H1 (cell line): ENCODE data around the gene RTN4RL1. TPM values are rescaled to one million over a fixed set of nuclear protein-coding genes. Genes with fewer than 3 reads are reported as not detected.

Experiments
- CTCF ChIA-PET: fragments of 300-600 bp; sonication (Branson Sonifier 250); formaldehyde crosslinking; loops from one replicate; lab custom pipeline; 2021; ENCODE audit not compliant: partially characterized antibody; lab: Charles Lee
- POLR2A ChIA-PET: fragments of 300-600 bp; sonication (Branson Sonifier 250); formaldehyde crosslinking; loops from one replicate; lab custom pipeline; 2021; ENCODE audit warnings: inconsistent platforms; ENCODE audit not compliant: partially characterized antibody; lab: Charles Lee
- DNase-seq, 2 experiments: peaks; one replicate each; pipeline versions ENCODE4 v3.0.0 to v3.0.0-alpha.2; 2010 to 2022; ENCODE audit warnings: low spot score in 2 of 2, low read depth in 1 of 2, mixed read lengths in 1 of 2
- FAIRE-seq: peaks from 2 replicates; lab custom pipeline; 2011; peaks lifted over from hg19 to GRCh38; lab: Jason Lieb, UNC
- H2AFZ ChIP-seq: 2 replicates; pipeline ENCODE4 v1.8.1; 2012; ENCODE audit warnings: low read length, inconsistent platforms
- H2AK5ac ChIP-seq: 2 replicates; pipeline ENCODE4 v1.6.1; 2013; ENCODE audit warnings: low read depth, low read length
- H2BK120ac ChIP-seq: replicated peaks from 2 replicates; pipeline ENCODE3; 2013; ENCODE audit warnings: low read depth, low read length, inconsistent platforms
- H2BK12ac ChIP-seq: 2 replicates; pipeline ENCODE4 v1.6.1; 2013; ENCODE audit warnings: low read depth, low read length
- H2BK15ac ChIP-seq: 2 replicates; pipeline ENCODE4 v1.6.1; 2013; ENCODE audit warnings: low read length
- H2BK20ac ChIP-seq: 2 replicates; pipeline ENCODE4 v1.6.1; 2013; ENCODE audit warnings: low read length
- H2BK5ac ChIP-seq: 2 replicates; pipeline ENCODE4 v1.6.1; 2013; ENCODE audit warnings: low read depth, low read length
- H3K14ac ChIP-seq: 2 replicates; pipeline ENCODE4 v1.6.1; 2013; ENCODE audit warnings: inconsistent platforms; ENCODE audit not compliant: insufficient read length
- H3K18ac ChIP-seq: 2 replicates; pipeline ENCODE4 v1.6.1; 2013; ENCODE audit warnings: low read length; ENCODE audit errors: extremely low read depth
- H3K23ac ChIP-seq: 2 replicates; pipeline ENCODE4 v1.6.1; 2013; ENCODE audit warnings: inconsistent platforms; ENCODE audit not compliant: insufficient read length
- H3K23me2 ChIP-seq: 2 replicates; pipeline ENCODE4 v1.6.1; 2013; ENCODE audit warnings: low read depth, low read length
- H3K27ac ChIP-seq: 2 replicates; pipeline ENCODE4 v1.6.1; 2011; ENCODE audit warnings: low read depth, low read length, inconsistent platforms
- H3K27me3 ChIP-seq, 4 experiments: replicated peaks in 1 of 4; 1 replicate in 1 of 4; 2 replicates in 3 of 4; pipeline versions ENCODE4 v1.6.1 to v1.8.1; 2011 to 2013; ENCODE audit warnings: low read length in 3 of 4, mild to moderate bottlenecking in 3 of 4, inconsistent platforms in 2 of 4, mixed read lengths in 2 of 4, moderate library complexity in 1 of 4; ENCODE audit not compliant: control insufficient read depth in 3 of 4, insufficient read depth in 3 of 4; ENCODE audit errors: extremely low read depth in 1 of 4
- H3K36me3 ChIP-seq, 4 experiments: 2 replicates each; pipeline versions ENCODE4 v1.6.1 to v1.8.1; 2011 to 2013; ENCODE audit warnings: mild to moderate bottlenecking in 4 of 4, low read length in 3 of 4, moderate library complexity in 2 of 4, control low read depth in 1 of 4, inconsistent platforms in 1 of 4; ENCODE audit not compliant: insufficient read depth in 4 of 4, control insufficient read depth in 2 of 4
- H3K4ac ChIP-seq: replicated peaks from 2 replicates; pipeline ENCODE3; 2013; ENCODE audit warnings: low read length, low read depth, mixed read lengths, inconsistent platforms; ENCODE audit not compliant: insufficient read length
- H3K4me1 ChIP-seq, 4 experiments: replicated peaks in 1 of 4; 1 replicate in 1 of 4; 2 replicates in 3 of 4; pipeline versions ENCODE4 v1.6.1 to v1.8.1; 2011 to 2013; ENCODE audit warnings: low read length in 3 of 4, inconsistent platforms in 2 of 4, mixed read lengths in 1 of 4; ENCODE audit not compliant: insufficient read depth in 4 of 4, control insufficient read depth in 3 of 4
- H3K4me2 ChIP-seq, 2 experiments: 2 replicates each; pipeline versions ENCODE4 v1.6.1 to v1.8.1; 2011 to 2013; ENCODE audit warnings: low read depth in 2 of 2, low read length in 2 of 2, control low read depth in 1 of 2, inconsistent platforms in 1 of 2, mild to moderate bottlenecking in 1 of 2; ENCODE audit not compliant: insufficient read depth in 1 of 2
- H3K4me3 ChIP-seq, 4 experiments: fragments of 200-600, 300-600 bp in 1 of 4; sonication (generic), shearing (Covaris generic), sonication (Bioruptor Twin) in 1 of 4; 2 replicates each; pipeline versions ENCODE4 v1.5.1 to v1.8.1; 2011 to 2016; ENCODE audit warnings: low read length in 4 of 4, low read depth in 3 of 4, control low read depth in 2 of 4, inconsistent platforms in 2 of 4, mild to moderate bottlenecking in 2 of 4, mixed read lengths in 1 of 4, moderate library complexity in 1 of 4; ENCODE audit not compliant: insufficient read depth in 2 of 4; ENCODE audit errors: extremely low read depth in 1 of 4
- H3K56ac ChIP-seq: replicated peaks from 2 replicates; pipeline ENCODE3; 2013; ENCODE audit warnings: low read depth, mild to moderate bottlenecking, mixed read lengths, low read length, inconsistent platforms; ENCODE audit not compliant: insufficient read length
- H3K79me1 ChIP-seq: 2 replicates; pipeline ENCODE4 v1.6.1; 2013; ENCODE audit warnings: low read depth, low read length, control low read depth
- H3K79me2 ChIP-seq, 2 experiments: 2 replicates each; pipeline versions ENCODE4 v1.6.1 to v1.8.1; 2012 to 2013; ENCODE audit warnings: low read length in 2 of 2, mild to moderate bottlenecking in 2 of 2, inconsistent platforms in 1 of 2; ENCODE audit not compliant: insufficient read depth in 2 of 2, control insufficient read depth in 1 of 2
- H3K9ac ChIP-seq, 4 experiments: replicated peaks in 1 of 4; 1 replicate in 1 of 4; 2 replicates in 3 of 4; pipeline versions ENCODE4 v1.6.1 to v1.8.1; 2011 to 2013; ENCODE audit warnings: low read depth in 3 of 4, low read length in 3 of 4, control low read depth in 2 of 4, mild to moderate bottlenecking in 2 of 4, moderate library complexity in 2 of 4, inconsistent platforms in 1 of 4; ENCODE audit errors: extremely low read depth in 1 of 4
- H3K9me3 ChIP-seq, 2 experiments: 2 replicates each; pipeline versions ENCODE4 v1.6.1 to v1.8.1; 2012 to 2013; ENCODE audit warnings: mild to moderate bottlenecking in 2 of 2, moderate library complexity in 2 of 2, control low read depth in 1 of 2, inconsistent platforms in 1 of 2, low read depth in 1 of 2, low read length in 1 of 2, mixed read lengths in 1 of 2; ENCODE audit not compliant: insufficient read depth in 2 of 2
- H4K20me1 ChIP-seq, 2 experiments: replicated peaks in 1 of 2; 2 replicates each; pipeline versions ENCODE3 to v1.8.1; 2011 to 2013; ENCODE audit warnings: inconsistent platforms in 2 of 2, low read length in 2 of 2, mild to moderate bottlenecking in 1 of 2; ENCODE audit not compliant: insufficient read depth in 2 of 2, control insufficient read depth in 1 of 2
- H4K5ac ChIP-seq: 2 replicates; pipeline ENCODE4 v1.6.1; 2013; ENCODE audit warnings: low read length, low read depth, mixed read lengths, inconsistent platforms; ENCODE audit not compliant: insufficient read length
- H4K8ac ChIP-seq: 2 replicates; pipeline ENCODE4 v1.8.0; 2013; ENCODE audit warnings: mild to moderate bottlenecking, moderate library complexity, low read length, inconsistent platforms; ENCODE audit not compliant: insufficient read depth; ENCODE audit errors: extremely low read depth
- H4K91ac ChIP-seq: replicated peaks from 2 replicates; pipeline ENCODE3; 2013; ENCODE audit warnings: low read length, mixed read lengths, inconsistent platforms; ENCODE audit not compliant: insufficient read length
- EZH2 ChIP-seq: fragments of 200-600 bp; sonication (generic); IDR thresholded peaks from 2 replicates; pipeline ENCODE4 v1.7.1; 2012; ENCODE audit warnings: low read depth, mild to moderate bottlenecking, moderate library complexity, low read length, inconsistent platforms; ENCODE audit not compliant: severe bottlenecking
- HDAC2 ChIP-seq, 2 experiments: fragments of 300-600 bp in 1 of 2; sonication (generic) in 1 of 2; IDR thresholded peaks; 2 replicates each; pipeline ENCODE4 v1.6.1; 2011 to 2012; ENCODE audit warnings: low read depth in 2 of 2, low read length in 2 of 2, mild to moderate bottlenecking in 2 of 2, moderate library complexity in 2 of 2, borderline replicate concordance in 1 of 2, inconsistent platforms in 1 of 2
- WGBS, 2 experiments: shearing (Covaris generic) in 1 of 2; methylation state at CpG; one replicate each; pipeline versions ENCODE4 v1.1.6 to v1.1.7; 2013 to 2015; ENCODE audit warnings: low lambda C conversion rate in 2 of 2, mixed read lengths in 2 of 2, inconsistent platforms in 1 of 2, low coverage in 1 of 2, missing lambda C conversion rate in 1 of 2; ENCODE audit not compliant: insufficient replicate concordance in 2 of 2, insufficient coverage in 1 of 2, insufficient read length in 1 of 2; ENCODE audit errors: extremely low coverage in 1 of 2, missing lambda C conversion rate in 1 of 2; 5-methylcytosine and 5-hydroxymethylcytosine counted together
- polyA plus RNA-seq, 7 experiments: library from polyadenylated mRNA; depleted of rRNA in 3 of 7; stranded (reverse) in 5 of 7; unstranded in 2 of 7; fragments of >200 nt in 5 of 7; fragments of 200-250 nt in 2 of 7; gene quantifications; 1 replicate in 5 of 7; 2 replicates in 1 of 7; 4 replicates in 1 of 7; pipeline versions ENCODE4 v1.2.1 to v1.2.3, GENCODE V29; 2011 to 2013; ENCODE audit warnings: missing spikeins in 2 of 7, mixed read lengths in 2 of 7
- total RNA-seq: library from RNA; stranded (reverse); fragmentation: NEBNext Ultra II Directional; extraction: Animal tissue kit (Norgen Biotek cat#: 25700); gene quantifications from 2 replicates; pipeline ENCODE4 v1.2.1, GENCODE V29; 2021

The RTN4RL1 gene
- total and polyA plus RNA-seq, 2 of the 8 experiments (the other 6 are each of a cell fraction or from before 2014, with no cell fraction given) = 0.09 TPM; not detected in 1

DNA sequence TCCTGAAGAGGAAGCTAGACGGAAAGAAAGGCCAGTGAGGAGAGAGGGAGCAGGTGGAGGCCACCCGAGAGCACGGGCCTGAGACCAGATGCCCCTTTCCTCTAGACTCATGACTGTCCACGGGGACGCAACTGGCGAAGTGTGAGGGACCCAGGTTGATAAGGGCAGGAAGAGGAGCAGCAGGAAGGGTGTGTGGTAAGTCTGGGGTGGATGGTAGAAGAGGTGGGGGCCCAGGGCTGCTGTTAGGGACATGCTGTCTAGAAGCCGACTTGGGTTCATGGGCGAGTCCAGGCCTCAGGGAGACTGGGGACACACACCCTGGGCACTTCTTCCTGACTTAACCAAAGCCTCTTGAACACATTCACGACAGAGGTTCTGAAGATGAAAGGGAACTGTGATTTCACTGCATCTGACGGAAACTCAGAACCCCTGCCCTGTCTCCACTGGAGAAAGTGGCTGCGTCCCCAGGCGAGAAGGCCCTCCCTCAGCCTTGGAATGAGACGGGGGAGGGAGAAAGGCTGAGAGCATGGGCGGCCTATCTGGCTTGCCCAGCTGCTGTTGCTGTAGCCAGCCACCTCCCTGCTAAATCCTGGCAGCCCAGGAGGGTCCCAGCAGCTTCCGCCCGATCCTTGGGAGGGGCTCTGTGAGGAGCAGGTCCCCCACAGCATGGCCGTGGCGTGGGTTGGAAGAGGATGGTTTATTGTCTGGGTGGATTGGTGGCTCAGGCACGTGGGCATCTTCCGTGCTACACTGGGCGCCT lies 35.7 kb upstream of the RTN4RL1 start:
- Histone ChIP-seq H3K36me3 (peaks cover 0 to 14% (median 0%) of the 10 kb centered on the region in 4 experiments; a peak in 1 of 8 replicates), H3K56ac (no peak overlapping the region), H3K14ac (no peak overlapping the region), H2AFZ (no peak overlapping the region), H2BK15ac (no peak overlapping the region), H4K8ac (no peak overlapping the region; the same call in 1 of the 2 replicates), H3K27ac (no peak overlapping the region), H3K4me2 (no peak overlapping the region), H3K23me2 (peaks cover 2% of the 10 kb centered on the region; the same call in 1 of the 2 replicates), H3K4me3 (no peak overlapping the region), H2BK120ac (no peak overlapping the region), H2BK12ac (no peak overlapping the region), H3K79me1 (no peaks in the 10 kb centered on the region), H3K4me1 (peaks cover 0 to 29% (median 14%) of the 10 kb centered on the region in 4 experiments; a peak in 6 of 7 replicates), H4K20me1 (peaks cover 14 to 17% of the 10 kb centered on the region in 2 experiments), H3K4ac (no peak overlapping the region), H2BK20ac (no peak overlapping the region), H3K9ac (no peak overlapping the region), H3K18ac (no peak overlapping the region), H4K5ac (no peak overlapping the region), H2AK5ac (no peak overlapping the region), H3K9me3 (peaks cover 0 to 7% of the 10 kb centered on the region in 2 experiments; a peak in 1 of 4 replicates), H3K27me3 (peaks cover 31 to 54% (median 48%) of the 10 kb centered on the region in 4 experiments), H2BK5ac (no peak overlapping the region), H3K79me2 (no peaks in the 10 kb centered on the region), H4K91ac (no peak overlapping the region), H3K23ac (no peak overlapping the region)
- DNase-seq (no peak), FAIRE-seq (no peak)
- TF ChIP-seq HDAC2 (IDR thresholded peaks at IDR 0.05; ENCODE audit: borderline replicate concordance in 1 of 2, low read depth in 2 of 2, low read length in 2 of 2) = no peak
- TF ChIP-seq EZH2 = peak; percentile 14
- ChIA-PET CTCF (interaction anchor here (0.5 to 9.3 kb wide), 10 partner anchors 11 to 204 kb away, joined by 3 to 122 read pairs (median 3); no protein-coding TSS in a partner anchor), POLR2A (interaction anchor here (0.6 to 1.1 kb wide), 2 partner anchors 11 to 267 kb away, joined by 3 to 4 read pairs; no protein-coding TSS in a partner anchor)
- WGBS, 2 experiments = 85% methylated on average over 17 of the region's 21 CpGs; no CpG with 5 or more reads in 1 of the 2 experiments
